ELF-1 (cell line): ENCODE data around the gene CREBZF.
A peak's percentile ranks its signal among the peaks of the same experiment; 100 is the strongest.
"Not testable (repeated sequence)": the region's sequence is repeated elsewhere in the genome, so short reads cannot be mapped to it uniquely, and the experiment has no call there.

ENCODE experiments used
- DNase-seq: peaks from one replicate; pipeline ENCODE4 v3.0.0-alpha.2; 2016; ENCODE audit warnings: low read depth, low spot score

Gene CREBZF

DNA sequence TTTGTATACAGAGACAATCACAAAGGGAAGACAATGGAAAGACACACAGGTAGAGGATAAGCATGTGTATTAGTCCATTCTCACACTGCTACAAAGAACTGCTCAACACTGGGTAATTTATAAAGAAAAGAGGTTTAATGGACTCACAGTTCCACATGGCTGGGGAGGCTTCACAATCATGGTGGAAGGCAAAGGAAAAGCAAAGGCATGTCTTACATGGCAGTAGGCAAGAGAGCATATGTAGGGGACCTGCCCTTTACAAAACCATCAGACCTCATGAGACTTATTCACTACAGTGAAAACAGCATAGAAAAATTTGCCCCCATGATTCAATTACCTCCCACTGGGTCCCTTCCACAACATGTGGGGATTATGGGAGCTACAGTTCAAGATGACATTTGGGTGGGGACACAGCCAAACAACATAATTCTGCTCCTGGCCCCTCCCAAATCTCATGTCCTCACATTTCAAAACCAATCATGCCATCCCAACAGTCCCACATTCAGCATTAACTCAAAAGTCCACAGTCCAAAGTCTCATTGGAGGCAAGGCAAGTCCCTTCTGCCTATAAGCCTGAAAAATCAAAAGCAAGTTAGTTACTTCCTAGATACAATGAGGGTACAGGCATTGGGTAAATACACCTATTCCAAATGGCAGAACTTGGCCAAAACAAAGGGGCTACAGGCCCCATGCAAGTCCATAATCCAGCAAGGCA is 6.2 kb upstream of the CREBZF start:
- not testable (repeated sequence) for DNase-seq

DNA sequence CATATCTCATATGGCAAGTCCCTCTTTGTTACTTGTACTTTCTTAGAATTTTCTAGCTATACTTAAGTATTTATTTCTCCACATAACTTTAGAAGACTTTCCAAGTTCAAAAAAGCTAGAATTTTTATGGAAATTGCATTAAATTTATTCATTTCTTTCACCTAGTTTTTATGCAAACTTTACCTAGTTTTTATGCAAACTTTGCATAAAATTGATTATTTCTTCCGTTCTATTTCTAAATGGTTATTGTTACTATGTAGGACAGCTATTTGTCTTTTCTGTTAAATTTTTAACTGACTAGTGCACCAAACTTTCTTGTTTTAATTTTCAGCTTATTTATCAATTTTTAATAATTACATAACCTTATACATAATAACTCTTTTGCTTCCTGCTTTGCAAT is 3.2 kb upstream of the CREBZF start:
- no peak for DNase-seq

DNA sequence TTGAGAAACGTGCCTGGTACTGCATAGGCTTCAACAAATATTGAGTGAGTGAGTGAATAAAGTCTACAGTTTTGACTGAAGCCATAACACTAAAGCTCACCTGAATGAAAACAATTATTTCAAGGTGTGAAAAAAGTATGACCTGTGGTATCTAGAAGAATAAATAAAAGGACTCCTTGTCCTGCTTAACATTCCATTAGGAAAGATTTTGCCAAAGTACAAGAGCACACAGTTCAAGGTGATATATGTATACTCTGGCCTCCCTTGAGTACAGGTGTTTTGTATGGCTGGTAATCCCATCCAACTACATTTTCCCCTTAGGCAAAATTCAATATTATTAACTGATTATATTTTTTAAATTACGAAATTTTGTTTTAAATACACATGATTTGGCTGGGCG is 1.8 kb upstream of the CREBZF start:
- DNase-seq: no peak

DNA sequence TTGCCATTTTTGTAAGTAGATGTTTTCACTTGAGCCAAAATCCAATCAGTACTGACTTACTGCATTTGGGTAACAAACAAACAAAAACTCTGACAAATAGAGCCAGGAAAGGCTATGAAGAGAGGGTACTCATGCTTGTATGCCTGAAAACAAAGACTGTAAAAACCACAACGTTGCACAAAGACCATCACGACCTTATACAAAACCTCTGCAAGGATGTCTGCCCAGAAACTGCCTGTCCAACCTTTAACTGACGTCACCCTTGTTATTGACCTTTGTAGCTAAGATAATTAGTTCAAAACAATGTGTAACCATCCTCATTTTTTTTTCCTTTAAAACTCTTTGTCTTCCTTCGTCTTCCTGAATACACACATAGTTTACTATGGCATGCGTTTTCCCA is 804 bp upstream of the CREBZF start:
- no peak for DNase-seq

DNA sequence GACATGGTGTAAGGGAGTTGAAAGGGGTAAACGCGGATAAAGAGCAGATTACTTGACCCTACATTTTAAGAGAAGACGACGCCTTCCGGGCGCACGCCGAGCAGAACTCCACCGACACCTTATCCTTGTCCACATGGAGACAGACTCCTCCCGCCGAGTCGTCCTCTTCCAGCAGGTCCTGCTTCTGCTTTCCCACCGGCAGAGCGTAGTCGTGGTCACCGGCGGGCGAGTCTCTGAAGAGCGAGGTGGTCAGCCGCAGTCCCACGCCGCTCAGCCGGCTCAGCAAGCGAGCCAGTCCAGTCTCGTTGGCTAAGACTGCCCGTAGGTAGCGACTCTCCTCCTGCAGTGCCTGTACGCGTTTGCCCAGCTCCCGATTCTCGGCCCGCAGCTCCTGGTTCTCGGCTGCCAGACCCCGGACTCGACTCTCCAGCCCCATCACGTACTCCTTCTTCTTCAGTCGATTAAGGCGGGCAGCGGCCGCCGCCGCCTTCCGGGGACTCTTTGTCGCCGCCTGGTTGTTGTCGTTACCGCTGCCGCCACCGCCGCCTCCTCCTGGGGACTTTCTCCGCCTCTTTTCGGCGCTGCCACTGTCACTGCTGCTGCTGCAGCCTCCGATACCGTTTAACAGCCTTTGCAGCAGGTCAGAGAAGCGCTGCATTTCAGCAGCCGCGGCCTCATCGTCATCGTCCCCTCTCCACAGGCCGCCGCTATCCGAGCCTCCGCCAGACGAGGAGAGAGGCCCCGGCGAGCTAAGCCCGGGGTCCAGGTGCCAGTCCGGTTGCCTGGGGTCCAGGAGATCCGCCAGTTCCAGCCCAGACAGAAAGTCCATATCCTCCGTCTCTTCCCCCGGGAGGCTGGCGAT is 945 bp downstream of the CREBZF start:
- DNase-seq: peak; percentile 85

DNA sequence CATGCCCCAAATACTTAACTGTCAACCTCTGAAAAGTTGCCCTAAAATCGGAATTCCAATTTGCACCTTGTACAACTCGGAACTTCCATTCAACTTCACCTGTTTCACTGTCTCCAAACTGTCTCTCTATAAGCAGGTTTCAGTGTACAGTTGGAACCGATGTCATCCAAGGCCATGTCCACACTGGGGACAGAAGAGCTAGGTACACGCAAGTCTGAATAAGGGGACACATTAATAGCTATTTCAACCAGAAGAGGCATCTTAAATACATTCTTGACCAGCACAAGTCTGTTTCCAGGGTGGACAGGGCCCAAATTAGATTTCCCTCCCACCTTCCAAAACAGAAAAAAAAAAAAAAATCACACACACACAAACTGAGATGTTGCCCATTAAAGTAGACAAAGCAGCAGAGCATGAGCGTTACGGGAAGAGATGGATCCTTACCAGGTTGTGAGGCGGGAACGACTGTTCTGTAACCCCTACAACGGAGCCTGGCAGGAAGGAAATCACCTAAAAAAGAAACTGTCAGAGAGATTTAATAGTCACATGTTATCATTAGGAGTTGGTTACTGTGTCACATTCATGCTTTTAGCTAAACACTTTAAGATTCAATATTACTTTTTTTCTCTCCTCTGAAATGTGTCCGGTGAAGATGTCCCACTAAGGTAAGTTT is 1.7 kb downstream of the CREBZF start:
- DNase-seq: no peak

DNA sequence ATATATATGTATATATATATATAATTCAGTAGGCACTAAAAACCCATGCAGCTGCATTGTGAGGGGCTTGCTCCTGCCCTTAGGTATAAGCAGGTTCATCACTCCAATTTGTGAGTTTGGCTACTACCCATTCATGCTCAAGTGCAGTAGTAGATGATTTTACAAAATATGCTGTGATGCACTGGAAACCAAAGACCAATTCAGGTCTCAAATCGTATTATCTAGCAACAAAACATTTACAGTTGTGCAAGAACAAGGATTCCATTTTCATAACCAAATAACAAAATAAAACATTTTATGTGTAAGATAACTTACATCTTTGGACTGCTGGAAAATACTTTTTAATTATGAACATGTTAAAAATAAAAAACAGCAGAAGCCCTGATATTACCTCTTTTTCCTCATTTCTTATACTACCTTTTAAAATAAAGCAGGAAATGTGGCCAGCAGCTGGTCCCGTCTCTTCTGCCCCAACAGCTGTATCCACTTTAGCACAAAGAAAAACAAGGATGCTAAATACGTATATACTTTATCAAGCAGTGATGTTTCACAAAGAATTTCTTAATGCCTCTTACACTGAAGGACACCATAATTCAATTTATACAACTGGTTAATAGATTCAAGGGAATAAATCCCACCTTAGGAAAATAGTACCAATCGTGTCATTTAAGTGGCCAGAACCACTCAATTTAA is 2.8 kb downstream of the CREBZF start:
- DNase-seq: no peak

DNA sequence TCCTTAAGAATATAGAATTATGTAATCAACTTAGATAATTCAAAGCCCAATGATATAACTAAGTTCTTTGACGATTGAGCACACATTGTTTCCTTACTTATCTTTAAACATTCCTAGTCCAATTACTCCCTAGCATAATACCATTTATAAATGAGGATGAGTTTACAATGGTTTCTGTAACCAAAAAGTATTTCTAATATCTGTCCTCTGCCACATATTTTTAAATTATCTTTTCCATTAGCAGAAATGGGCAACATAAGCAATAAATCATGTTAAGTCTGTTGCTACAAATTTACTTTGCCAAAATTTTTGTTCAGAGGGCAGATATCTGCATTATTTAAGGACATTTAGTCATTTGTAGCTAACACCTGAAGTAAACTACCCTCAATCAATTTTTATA is 6.7 kb downstream of the CREBZF start:
- DNase-seq: no peak

DNA sequence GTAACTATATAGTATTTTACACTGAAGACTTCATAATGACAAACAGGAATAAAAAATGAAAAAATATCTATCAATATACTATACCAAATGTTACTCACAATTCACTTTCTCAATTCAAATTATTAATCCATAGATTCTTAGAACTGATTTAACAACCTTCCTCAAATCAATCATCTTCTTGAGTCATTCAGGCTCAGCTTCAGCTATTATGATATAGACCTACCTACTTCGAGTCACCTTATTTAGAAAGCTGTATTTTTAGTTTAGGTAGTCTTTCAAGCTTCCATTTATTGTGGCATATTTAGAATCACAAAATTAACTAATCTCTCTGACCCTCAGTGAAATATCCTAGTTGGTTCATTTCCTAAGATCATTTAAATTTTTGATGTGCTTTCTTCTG is 8.2 kb downstream of the CREBZF start:
- DNase-seq: no peak

DNA sequence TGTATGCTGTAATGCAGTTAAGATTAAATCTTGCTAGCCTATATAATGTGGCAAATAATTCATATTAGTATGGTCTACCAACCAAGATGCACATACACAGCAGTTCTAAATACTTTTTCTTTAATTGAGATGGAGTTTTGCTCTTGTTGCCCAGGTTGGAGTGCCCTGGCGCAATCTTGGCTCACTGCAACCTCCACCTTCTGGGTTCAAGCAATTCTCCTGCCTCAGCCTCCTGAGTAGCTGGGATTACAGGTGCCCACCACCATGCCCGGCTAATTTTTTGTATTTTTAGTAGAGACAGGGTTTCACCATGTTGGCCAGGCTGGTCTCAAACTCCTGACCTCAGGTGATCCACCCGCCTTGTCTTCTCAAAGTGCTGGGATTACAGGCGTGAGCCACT is 10.6 kb downstream of the CREBZF start:
- not testable (repeated sequence) for DNase-seq

DNA sequence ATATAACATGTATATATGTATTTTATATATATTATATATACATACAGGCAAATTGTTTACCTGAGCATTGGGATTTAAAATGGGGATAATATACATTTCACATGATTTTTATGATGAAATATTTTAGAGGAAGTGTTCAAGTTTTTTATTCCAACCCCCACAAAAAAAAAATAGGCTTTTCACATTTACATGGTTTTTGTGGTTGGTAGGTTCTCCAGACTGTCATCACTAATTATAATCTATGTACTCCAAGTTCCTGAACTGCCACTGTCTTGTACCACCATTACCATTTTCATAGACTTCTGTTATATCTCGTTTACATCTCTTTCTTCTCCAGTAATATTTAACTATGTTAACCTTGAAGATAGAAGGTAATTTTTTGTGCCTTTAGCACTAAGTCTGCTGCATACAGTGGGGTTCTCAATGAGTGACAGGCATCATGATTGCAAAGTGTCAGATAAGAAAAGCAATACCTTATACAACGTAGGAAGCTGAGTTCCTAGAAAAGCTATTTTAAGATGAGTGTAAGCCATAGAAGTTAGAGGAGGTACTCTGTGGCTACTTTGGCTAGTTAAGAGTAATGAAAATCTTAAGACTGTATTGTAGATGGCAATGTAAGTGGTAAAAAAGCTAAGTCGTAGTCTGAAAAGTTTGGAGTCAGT is 12.0 kb downstream of the CREBZF start:
- no peak for DNase-seq

DNA sequence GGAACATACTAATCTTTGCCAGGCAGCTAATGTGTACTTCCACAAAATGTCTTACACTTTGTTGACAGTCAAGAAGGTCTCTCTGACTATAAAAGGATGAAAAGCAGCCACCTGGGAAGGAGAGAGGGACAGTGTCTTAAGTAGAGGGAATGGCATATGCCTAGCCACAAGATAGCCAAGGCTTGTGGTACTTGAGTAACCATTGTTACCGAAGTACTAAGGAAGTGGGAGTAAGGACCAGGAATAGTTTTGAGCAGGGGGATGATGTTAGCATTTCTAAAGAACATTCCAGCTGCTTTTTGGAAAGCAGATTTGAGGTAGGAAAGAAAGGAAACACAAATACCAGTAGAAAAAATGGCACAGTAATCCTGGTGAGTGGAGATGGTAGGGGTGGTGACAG is 13.8 kb downstream of the CREBZF start:
- no peak for DNase-seq

DNA sequence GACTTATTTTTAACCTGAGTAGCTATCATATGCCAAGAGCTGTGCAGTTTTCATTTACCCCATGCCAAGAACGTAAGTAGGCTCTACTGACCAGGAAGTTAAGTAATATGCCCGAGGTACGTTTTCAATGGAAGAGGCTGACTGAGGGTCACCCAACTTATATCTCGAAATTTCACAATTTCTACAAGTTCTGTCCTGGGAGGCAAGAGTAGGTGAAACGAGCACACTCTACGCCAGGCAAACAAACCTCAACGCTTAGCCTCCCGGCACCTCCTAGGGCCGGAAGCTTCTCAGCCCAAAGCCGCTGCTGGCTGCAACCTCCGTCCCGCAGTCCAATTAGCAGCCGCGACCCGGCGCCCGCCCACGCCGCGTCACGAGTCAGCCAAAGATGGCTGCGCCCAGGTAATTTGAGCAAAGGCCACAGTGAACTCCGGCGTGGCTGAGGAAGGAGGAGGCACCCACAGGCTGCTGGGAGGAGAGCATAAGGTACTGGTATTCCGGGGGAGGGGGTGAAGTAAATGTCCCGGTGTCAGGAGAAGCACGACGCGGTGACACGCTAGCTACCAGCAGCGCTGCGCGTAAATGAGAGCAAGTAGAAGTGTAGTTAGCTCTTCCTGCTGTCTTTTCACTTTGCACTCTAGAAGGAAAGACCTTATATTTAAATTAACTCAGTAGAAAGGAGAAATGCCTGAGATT is 17.2 kb downstream of the CREBZF start, which contains the start of gene TMEM126A:
Gene TMEM126A (plus strand): TSS at position 364 of the 696 bp plus-strand sequence. CDS start 2,289 bp downstream, outside the sequence.
- peak; percentile 95 for DNase-seq

DNA sequence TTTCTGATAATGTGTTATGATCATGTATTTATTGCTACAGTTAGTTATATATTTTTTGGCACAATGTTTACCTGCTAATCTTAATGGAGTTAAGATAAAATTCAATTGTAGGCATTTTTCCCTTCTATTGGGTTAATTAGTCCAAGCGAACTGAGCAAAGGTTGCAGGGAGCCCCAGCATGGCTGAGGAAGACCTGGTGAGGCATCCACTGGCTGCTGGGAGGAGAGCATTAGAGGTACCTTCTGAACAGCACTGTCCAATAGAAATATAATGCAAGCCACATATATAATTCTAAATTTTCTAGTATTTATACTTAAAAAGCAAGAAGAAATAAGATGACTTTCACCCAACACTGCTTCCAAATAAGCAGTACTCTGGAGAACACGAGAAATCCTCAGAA is 17.9 kb downstream of the CREBZF start:
- no peak for DNase-seq

DNA sequence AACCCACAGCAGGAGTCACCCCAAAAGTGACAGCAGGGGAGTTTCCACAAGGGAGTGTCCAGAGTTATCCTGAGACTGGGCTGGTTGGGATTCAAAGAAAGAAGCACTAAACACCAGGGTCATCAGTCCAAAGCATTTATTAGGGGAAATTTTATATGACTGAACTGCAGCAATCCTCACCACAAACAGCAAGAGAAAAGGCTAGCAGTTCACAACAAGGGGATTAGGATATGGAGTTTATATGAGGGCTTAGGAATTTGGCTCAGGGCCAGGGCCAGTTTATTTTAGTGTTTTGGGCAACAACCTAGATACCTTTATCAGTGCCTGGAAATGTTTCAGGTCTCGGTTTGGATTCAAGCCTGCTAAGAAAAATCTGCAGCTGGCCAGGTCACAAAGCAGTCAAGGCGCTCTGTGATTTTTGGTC is 21.7 kb downstream of the CREBZF start:
- DNase-seq: peak; percentile 45

DNA sequence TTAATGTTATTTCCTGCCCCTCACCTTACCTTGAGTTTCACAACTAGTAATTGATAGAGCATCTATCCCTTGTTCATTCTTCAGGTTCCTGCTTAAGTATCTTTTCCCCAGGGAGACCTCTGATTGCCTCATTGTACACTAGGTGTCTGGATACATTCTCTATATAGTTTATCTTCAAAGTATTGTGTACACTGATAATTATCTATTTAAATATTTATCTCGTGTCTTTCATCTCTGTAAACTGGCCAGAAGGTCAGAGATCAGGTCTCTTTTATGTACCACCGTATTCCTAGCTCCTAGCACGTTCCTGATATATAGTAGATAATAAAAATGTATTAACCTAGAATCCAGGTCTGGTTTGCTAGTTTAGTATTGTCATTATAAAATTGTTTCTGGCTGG is 30.2 kb downstream of the CREBZF start:
- DNase-seq: no peak

DNA sequence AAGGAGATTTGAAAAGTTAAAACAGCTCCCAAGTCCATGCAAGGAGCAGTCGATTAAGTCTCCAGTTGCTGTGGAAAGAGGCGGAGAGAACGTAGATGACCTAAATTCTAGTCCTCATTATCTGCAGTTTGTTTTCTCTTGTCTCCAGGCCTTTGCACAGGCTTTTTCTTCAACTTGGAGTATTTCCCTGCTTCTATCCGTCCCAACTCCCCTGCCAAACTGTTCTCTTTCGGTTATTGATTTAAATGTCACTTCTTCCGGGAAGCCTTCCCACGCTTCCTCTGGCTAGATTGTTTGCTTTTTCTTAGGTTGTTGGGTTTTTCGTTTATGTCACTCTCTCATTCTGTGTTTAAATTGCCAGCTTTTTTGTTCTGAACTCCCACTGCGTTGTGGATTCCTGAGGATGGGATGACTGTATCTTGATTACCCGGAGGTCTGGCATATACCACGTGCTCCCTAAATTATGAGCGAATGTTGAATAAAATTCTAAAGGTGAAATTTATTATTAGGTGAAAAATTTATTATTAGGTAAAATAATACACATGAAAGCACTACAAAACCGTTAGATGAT is 36.1 kb downstream of the CREBZF start:
- DNase-seq: no peak

DNA sequence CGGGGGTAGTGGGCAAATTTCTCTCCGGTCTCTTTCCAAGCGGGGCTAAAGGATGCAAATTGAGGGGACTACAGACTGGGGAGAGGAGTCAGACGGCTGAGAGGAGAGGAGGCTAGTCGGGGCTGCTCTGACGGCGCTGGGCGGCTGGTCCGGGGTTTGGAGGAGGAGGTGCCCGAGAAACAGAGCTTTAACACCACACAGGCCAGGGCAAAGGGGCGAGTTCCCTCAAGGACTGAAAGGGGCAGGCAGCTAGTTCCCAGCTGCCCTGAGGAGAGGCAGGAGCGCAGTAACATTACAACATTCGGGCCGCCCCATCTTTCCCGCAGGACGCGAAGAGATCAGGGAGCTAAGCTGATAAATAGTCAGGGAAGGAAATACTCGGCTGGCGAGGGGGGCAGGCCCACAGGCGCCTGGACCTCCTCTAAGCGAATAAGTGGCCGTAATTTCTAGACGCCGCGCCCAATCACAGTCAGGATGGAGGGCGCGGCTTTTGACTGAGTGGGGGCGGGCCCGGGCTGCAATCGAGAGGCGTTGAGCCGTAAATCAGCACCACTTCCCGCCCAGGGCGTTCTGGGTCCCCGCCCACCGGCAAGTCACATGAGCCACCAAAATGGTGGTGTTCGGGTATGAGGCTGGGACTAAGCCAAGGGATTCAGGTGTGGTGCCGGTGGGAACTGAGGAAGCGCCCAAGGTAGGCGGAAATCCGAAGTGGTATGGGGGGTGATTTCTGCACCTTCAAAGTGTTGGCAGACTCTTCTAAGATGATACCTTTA is 36.7 kb downstream of the CREBZF start, which contains the start of gene TMEM126B:
Gene TMEM126B (plus strand): TSS at position 596 of the 773 bp plus-strand sequence. CDS start 15 bp downstream, at position 611.
- peak; percentile 99 for DNase-seq

DNA sequence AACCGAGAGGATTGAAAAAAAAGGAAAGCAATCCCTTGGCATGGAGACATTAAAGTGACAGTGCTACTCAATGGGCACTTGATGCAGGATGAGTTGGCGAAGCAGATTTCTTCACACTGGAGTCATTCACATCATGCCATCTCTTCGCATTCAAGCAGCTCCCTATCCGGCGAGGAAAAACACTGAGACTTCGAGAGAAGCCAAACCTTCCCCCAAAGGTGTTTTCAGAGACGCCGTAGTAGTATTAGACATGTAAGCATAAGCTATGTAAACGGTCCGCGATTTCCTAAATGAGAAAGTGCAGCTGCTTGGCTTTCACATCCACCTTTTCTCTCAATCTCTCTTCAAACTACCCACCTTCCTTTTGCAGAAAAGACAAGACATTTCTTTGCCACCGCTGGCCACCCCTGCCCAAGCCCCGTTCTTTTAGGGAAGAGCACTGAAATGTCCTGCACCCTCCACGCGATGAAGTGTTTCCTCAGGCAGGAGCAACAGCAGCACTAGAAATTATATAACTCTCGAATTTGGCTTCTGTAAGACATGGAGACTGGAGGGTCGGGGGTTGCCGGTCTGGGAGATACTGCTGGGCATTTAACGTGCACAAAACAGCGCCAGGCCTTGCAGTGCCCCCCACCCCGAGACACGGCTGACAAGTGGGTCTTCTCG is 37.5 kb downstream of the CREBZF start, which contains the start of gene DLG2:
Gene DLG2 (minus strand): TSS at position 13 of the 666 bp plus-strand sequence.
- DNase-seq: no peak
